ENCODE data around the gene PLA2G3.

GRCh38 chr22:31102441-31103081, 37.7 kb downstream of the PLA2G3 start:
- TF ChIP-seq, protein P1, sequence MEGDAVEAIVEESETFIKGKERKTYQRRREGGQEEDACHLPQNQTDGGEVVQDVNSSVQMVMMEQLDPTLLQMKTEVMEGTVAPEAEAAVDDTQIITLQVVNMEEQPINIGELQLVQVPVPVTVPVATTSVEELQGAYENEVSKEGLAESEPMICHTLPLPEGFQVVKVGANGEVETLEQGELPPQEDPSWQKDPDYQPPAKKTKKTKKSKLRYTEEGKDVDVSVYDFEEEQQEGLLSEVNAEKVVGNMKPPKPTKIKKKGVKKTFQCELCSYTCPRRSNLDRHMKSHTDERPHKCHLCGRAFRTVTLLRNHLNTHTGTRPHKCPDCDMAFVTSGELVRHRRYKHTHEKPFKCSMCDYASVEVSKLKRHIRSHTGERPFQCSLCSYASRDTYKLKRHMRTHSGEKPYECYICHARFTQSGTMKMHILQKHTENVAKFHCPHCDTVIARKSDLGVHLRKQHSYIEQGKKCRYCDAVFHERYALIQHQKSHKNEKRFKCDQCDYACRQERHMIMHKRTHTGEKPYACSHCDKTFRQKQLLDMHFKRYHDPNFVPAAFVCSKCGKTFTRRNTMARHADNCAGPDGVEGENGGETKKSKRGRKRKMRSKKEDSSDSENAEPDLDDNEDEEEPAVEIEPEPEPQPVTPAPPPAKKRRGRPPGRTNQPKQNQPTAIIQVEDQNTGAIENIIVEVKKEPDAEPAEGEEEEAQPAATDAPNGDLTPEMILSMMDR (IDR thresholded peaks at IDR 0.05), result no peak
- no peak for TF ChIP-seq ZFX (IDR thresholded peaks at IDR 0.05; ENCODE audit: borderline replicate concordance)

Measured in 22Rv1 (cell line).